Inferior parietal cortex (tissue), 1 donor: ENCODE measurements around the gene GNAI3.

Experiments
- DNase-seq: peaks from one replicate; pipeline ENCODE4 v3.0.0-alpha.2; 2016; ENCODE audit errors: extremely low spot score

The GNAI3 gene

DNA sequence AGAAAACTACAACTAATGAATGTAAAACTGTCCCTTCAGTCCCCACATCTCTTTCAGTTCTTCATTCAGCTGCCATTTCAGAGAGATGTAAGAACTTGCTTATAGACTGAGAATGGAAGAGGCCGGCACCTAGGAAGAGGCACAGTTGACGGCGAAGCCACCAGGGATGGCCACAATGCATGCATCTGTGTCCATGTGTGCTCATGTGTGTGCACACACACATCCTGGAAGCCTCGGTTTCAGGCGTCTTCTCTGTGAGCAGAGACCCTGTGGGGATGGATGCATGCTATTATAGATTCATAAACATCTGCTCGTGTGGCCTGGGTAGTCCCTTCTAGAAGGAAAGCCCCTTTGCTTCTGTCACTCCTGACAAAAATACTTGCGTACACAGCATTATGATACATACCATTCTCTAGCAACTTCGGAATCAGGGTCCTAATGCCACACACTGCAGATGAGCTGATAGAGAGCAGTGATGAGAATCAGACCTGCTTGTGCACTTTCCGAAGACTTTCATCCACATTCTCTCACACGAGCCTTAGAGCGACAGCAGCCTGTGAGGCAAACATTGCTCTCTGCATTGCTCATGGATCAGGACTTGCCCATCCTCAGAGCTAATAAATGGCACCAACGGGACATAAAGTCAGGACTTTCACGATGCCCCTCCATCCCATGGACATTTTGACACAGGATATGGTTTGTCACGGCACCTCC lies 21.2 kb upstream of the GNAI3 start:
- DNase-seq = no peak

DNA sequence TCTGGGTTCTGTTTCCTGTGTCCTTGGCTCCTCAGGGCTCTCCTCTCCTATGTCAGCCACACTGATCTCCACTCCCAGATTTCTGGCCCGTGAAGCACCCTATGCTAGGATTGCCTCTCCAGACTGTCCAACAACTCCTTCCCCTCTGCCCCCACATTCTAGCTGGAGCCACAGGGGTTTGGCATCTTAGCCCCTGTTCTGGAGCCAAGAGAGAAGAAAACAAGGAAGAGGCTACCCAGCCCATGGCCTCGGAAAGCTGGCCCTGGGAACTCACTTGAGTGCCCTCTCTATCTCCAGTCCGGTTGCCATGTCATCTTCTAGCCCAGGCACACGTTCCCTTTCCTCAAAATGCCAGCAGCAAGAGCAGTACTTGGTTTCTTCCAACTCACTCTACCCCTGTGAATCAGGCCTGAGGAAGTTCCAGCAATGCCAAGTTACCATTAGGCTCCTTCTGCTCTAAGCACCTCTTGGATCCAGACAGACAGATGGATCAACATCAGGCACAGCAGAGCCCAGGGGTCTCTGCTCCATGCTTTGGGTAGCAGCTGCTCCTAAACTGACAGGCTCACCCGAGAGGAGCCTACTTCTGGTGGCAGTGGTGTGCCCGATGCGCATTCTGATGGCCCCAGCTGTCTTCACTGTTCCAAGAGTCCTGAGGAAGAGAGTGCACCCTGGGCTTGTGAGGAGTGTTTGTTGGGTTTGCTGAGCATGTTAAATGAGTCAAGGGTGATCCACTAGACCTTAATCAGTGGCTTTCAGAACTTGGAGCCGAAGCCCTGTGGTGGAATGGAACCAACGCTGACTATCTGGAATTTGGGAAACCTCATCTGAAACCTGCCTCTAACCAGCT lies 20.3 kb upstream of the GNAI3 start:
- DNase-seq = no peak

- DNase-seq = no peak
Observed at GRCh38 chr1:109528712-109529111, 19.7 kb upstream of the GNAI3 start.

- DNase-seq = no peak
Observed at GRCh38 chr1:109529881-109530456, 18.4 kb upstream of the GNAI3 start.

DNA sequence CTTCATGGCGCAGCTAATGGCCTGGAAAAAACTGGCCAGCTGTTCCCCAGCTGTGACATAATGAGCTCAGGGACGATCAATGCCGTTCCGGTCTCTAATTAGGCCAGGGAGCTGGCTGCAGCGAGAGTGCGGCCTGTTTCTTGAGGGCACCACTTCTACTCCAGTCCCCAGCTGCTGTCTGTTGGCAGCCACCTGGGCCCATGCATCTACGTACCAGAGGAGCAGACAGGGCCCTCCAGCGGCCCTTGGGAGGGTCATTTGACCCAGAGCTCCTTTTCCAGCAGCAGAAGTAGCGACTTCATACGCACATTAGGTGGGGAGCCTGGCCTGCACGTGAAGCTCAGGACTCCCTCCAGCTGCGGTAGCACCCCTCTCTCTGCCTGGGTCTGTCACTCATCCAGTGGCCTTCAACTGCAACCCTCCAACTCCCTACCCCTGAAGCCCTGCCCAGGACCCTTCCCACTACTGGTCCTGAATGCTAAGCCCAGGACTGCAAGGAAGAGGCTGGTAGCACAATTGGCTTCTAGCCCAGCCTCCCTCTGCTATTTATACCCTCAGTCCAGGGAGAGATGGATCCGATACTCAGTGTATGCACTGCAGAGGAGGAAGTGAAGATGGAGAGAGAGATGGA lies 17.8 kb upstream of the GNAI3 start:
- DNase-seq = no peak

DNA sequence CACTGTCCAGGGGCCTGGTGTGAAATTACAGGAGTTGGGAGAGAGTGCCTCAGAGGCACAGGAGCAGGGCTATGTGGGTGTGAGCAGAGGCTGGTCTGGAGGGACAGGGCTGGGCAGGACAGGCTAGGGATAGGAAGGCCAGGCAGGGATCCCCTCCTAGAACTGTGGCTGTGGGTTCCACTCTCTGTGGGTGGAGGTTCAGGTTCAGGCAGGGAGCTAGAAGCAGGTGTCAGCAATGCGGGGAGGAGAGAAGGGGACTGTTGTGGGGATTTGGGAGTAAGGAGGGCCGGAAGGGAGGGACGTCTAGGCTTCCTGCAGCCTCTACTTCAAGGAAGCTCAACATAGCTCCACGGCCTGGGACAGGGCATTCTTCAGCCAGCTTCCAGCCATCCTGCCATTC lies 17.0 kb upstream of the GNAI3 start:
- no peak for DNase-seq

- no peak for DNase-seq
Observed at GRCh38 chr1:109531826-109532364, 16.5 kb upstream of the GNAI3 start.

DNA sequence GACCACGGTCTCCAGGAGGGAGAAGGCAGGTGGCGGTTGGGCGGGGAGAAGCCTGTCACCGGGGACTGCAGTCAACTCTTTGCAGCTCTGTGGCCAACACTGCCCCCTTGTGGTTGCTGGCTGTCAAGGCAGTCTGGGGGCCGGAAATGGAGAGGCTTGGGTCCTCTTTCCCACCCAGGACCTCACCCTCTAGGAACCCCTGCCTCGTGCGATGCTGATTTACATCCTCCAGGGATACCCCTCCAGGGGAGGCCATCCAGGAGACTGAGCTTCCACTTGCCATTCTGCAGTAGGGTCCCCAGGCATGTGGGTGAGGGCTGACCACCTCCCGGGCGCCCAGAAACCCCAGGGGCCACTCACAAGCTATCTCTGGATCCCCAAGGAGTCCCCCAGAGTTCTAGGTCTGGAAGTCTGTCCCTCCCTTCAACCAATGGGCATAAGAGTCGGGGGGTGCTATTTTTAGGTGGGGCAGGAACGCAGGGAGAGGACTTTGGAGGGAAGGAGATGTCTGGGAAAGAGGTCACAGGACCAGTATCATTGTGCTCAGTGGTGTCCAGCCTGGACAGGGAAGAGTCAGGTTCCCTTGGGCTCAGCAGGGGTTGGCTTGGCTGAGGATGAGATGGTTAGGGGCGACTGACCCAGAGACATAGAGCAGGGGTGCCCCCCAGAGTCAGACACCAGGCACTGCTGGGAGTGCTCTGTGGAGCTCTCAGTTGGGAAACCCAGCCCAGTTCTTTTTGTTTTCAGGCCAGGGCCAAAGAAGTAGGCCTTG lies 15.9 kb upstream of the GNAI3 start:
- peak; percentile 92 for DNase-seq

GRCh38 chr1:109534307-109534858 lies 14.0 kb upstream of the GNAI3 start:
- DNase-seq = no peak

DNA sequence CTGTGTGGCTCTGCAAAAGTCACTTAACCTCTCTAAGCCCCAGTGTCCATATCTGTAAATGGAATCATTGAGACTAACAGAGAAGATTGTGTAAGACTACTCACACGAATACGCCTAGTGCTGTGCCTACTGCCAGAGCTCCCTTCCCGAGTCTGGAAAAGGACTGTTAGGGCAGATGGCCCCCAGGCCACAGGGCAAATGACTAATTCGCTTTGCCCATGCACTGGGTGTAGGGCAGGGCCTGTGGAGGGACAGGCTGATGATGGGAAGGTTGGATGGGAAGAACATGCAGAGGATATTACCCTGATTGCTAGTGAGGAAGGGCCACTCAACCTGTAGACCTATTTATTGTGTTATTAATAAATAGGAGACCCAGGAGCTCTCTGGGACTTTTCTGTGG lies 12.9 kb upstream of the GNAI3 start:
- no peak for DNase-seq

DNA sequence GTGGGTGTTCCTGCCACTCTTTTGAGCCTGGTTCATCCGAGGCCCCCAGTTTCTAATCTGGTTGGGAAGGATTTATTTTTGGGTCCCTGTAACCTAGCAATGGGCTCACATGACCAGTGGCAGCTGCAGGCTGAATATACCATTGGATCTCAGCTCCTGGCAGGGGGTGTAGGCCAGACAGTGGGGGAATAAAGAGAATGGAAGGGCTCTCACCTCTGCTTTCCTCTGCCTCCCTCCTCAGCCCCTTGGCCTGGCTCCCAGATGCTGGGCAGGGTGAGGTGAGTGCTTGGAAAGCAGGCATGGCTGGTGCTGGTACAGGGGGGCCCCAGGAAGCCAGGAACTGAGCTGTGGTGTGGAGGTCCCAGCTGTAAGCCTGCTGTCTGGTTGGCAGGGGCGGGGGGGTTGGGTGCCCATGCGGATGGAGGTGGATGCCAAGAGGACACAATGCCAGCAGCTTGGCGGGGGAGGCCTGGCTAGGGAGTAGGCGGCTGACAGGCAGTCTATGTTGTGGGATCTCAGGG lies 12.4 kb upstream of the GNAI3 start:
- peak; percentile 74 for DNase-seq

DNA sequence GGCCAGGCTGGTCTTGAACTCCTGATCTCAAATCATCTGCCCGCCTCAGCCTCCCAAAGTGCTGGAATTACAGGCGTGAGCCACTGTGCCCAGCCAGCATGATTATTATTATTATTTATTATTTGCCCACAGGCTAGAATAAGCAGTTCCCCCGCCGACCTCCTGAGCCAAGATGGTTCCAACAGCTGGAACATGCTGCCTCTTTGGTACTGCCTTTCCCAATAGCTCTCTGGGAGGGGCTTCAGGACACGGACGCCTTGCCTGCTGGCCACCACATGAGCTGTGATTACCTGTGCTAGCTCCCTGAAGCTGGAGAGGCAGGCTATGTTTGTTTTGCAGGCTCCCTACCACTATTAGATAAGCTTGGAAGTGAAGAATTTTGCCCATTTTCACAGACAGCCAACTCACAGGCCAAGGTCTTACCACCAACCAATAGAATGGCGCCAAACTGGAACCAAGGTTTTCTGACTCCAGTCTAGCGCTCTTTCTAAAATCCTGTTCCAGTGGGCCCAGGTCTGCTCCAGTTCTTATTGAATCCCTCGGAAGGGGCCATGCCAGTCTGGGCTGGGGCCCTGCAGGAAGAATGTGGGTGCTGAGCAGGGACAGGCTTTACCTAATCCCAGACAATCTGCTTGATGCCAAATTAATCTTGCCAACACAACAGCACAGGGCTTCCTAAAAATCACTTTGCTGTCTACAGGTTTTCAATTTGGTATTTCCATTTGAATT lies 10.8 kb upstream of the GNAI3 start:
- no peak for DNase-seq

GRCh38 chr1:109538827-109539555 lies 9.4 kb upstream of the GNAI3 start:
- DNase-seq = no peak

DNA sequence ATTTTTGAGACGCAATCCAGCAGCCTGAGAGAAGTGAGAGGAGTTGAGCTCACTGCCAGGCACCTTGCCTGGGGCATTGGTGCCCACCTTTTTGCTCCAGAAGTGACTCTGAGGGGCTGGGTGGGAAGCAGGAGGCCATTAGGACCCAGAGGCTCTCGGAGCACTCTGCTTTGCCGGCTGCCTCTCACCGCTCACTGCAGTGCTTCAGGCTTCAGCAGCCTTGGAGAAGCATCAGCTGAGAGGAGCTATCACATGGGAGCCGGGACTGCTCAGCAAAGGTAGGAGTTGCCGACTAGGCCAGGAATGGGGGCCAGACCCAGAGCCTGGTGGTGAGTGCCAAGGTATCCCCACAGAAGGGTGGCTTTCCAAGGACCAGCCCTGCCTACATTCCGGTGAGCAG lies 8.7 kb upstream of the GNAI3 start, which contains the start of gene GPR61:
GPR61 (plus strand) TSS at position 197 of the 400 bp plus-strand sequence. CDS start 3,151 bp downstream, outside the sequence.
- DNase-seq = peak; percentile 41

- no peak for DNase-seq
Observed at GRCh38 chr1:109541102-109541501, 7.3 kb upstream of the GNAI3 start.

GRCh38 chr1:109542657-109543056 lies 5.8 kb upstream of the GNAI3 start:
- no peak for DNase-seq

GRCh38 chr1:109543283-109543987 lies 5.0 kb upstream of the GNAI3 start:
- no peak for DNase-seq

- DNase-seq = no peak
Observed at GRCh38 chr1:109543988-109544735, 4.3 kb upstream of the GNAI3 start.
